C4-2B (cell line): ENCODE results near the gene TRIM67.

Experiments
- H3K27ac ChIP-seq: fragments of 450-650 bp; 2 replicates; pipeline ENCODE4 v1.5.1; 2017
- ZFX ChIP-seq: fragments of 450-650 bp; IDR thresholded peaks from 2 replicates; pipeline ENCODE4 v1.6.1; 2017
- TF ChIP-seq, protein P1 (sequence below): fragments of 450-650 bp; conservative IDR thresholded peaks from 2 replicates; pipeline ENCODE4 v1.5.1; 2017; ENCODE audit warnings: mild to moderate bottlenecking

The TRIM67 gene

GRCh38 chr1:231193710-231194340 is 32.0 kb downstream of the TRIM67 start:
- H3K27ac ChIP-seq: no peak overlapping the region
- no peak for TF ChIP-seq ZFX
- TF ChIP-seq, protein P1, sequence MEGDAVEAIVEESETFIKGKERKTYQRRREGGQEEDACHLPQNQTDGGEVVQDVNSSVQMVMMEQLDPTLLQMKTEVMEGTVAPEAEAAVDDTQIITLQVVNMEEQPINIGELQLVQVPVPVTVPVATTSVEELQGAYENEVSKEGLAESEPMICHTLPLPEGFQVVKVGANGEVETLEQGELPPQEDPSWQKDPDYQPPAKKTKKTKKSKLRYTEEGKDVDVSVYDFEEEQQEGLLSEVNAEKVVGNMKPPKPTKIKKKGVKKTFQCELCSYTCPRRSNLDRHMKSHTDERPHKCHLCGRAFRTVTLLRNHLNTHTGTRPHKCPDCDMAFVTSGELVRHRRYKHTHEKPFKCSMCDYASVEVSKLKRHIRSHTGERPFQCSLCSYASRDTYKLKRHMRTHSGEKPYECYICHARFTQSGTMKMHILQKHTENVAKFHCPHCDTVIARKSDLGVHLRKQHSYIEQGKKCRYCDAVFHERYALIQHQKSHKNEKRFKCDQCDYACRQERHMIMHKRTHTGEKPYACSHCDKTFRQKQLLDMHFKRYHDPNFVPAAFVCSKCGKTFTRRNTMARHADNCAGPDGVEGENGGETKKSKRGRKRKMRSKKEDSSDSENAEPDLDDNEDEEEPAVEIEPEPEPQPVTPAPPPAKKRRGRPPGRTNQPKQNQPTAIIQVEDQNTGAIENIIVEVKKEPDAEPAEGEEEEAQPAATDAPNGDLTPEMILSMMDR: no peak

DNA sequence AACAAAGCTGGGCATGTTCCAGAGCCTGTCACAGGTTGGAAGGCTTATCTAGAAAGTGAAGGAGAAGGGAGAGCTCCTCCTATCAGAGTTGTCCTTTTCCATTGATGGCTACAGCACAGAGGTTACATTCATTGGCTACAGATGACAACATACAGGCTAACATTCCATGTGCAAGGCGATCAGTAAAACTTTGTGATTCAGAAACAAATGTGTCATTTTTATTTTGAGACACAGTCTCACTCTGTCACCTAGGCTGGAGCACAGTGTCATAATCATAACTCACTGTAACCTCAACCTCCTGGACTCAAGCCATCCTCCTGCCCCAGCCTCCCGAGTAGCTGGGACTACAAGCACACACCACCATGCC is 32.6 kb downstream of the TRIM67 start:
- H3K27ac ChIP-seq: no peak overlapping the region
- TF ChIP-seq, protein P1: no peak
- TF ChIP-seq ZFX: no peak

DNA sequence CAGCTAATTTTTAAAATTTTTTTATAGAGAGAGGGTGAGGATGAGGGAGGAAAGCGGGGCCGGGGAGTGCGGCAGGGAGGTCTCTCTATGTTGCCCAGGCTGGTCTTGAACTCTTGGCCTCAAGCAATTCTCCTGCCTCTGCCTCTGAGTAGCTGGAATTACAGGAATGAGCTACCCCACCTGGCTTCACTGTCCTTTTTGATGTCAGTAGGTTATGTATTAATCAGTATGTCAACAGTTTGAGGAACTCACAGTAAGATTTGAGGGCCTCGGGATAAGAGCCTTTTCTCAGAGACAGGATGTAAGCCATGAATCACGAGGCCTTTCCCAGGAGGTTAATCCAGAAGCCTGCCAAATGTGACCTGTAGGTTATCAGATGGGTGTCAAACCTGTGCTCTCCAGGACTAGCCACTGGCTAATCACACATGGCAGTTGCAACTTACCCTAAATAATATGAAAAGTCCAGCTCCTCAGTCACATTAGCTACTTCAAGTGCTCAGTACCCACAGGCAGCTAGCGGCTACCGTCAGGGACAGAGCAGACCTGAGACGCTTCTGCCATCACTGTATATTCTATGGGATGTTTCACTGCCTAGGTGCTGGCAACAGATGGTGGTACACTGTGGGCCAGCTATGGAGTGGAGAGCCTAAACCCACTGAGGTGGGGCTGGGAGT is 33.1 kb downstream of the TRIM67 start:
- H3K27ac ChIP-seq: no peak overlapping the region
- TF ChIP-seq, protein P1: no peak
- no peak for TF ChIP-seq ZFX

GRCh38 chr1:231196307-231196706 is 34.4 kb downstream of the TRIM67 start:
- TF ChIP-seq, protein P1: no peak
- no peak for TF ChIP-seq ZFX
- H3K27ac ChIP-seq: no peak overlapping the region

- no peak overlapping the region for H3K27ac ChIP-seq
- TF ChIP-seq, protein P1: no peak
- TF ChIP-seq ZFX: no peak
These were observed 34.9 kb downstream of the TRIM67 start for GRCh38 chr1:231196728-231197127.

DNA sequence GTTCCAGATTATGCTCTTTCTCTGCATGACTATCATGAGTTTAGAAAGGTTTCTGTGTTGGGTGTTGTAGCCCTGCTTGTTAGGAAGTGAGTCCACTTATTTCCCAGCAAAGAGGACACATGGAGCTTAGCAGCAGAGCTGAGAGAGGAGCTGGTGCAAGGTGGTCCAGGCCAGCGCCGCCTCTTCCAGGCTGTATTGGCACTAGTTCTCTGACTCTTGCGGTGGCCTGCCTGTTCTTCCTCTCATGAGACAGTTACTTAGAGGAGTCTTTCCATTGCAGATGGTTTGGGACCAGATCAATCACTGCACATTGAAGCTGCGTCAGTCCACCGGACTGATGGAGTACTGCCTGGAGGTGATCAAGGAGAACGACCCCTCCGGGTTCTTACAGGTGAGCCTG is 38.0 kb downstream of the TRIM67 start:
- TF ChIP-seq, protein P1: no peak
- TF ChIP-seq ZFX: no peak
- H3K27ac ChIP-seq: no peak overlapping the region

GRCh38 chr1:231200388-231201031 is 38.7 kb downstream of the TRIM67 start:
- H3K27ac ChIP-seq: no peak overlapping the region
- TF ChIP-seq, protein P1: no peak
- TF ChIP-seq ZFX: no peak
